Measurements from ENCODE around the gene HES5. TPM values are rescaled to one million over a fixed set of nuclear protein-coding genes. Genes with fewer than 3 reads are reported as not detected.

Gene HES5
- total and polyA plus RNA-seq, 2 of the 13 experiments (the other 11 are each of a cell fraction or from before 2014, with no cell fraction given): not detected

GRCh38 chr1:2542246-2542915 is 12.3 kb upstream of the HES5 start (continued):
- TF ChIP-seq, protein P1, sequence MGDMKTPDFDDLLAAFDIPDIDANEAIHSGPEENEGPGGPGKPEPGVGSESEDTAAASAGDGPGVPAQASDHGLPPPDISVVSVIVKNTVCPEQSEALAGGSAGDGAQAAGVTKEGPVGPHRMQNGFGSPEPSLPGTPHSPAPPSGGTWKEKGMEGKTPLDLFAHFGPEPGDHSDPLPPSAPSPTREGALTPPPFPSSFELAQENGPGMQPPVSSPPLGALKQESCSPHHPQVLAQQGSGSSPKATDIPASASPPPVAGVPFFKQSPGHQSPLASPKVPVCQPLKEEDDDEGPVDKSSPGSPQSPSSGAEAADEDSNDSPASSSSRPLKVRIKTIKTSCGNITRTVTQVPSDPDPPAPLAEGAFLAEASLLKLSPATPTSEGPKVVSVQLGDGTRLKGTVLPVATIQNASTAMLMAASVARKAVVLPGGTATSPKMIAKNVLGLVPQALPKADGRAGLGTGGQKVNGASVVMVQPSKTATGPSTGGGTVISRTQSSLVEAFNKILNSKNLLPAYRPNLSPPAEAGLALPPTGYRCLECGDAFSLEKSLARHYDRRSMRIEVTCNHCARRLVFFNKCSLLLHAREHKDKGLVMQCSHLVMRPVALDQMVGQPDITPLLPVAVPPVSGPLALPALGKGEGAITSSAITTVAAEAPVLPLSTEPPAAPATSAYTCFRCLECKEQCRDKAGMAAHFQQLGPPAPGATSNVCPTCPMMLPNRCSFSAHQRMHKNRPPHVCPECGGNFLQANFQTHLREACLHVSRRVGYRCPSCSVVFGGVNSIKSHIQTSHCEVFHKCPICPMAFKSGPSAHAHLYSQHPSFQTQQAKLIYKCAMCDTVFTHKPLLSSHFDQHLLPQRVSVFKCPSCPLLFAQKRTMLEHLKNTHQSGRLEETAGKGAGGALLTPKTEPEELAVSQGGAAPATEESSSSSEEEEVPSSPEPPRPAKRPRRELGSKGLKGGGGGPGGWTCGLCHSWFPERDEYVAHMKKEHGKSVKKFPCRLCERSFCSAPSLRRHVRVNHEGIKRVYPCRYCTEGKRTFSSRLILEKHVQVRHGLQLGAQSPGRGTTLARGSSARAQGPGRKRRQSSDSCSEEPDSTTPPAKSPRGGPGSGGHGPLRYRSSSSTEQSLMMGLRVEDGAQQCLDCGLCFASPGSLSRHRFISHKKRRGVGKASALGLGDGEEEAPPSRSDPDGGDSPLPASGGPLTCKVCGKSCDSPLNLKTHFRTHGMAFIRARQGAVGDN (CRISPR knock-in tag; IDR thresholded peaks at IDR 0.05): peak; percentile 8; the same call in 1 of the 2 replicates
- TF ChIP-seq ZBTB25 (CRISPR knock-in tag; IDR thresholded peaks at IDR 0.05) (no peak), GTF2F1 (IDR thresholded peaks at IDR 0.05; ENCODE audit: low read length) (no peak), ZNF670 (CRISPR knock-in tag; IDR thresholded peaks at IDR 0.05; ENCODE audit: borderline replicate concordance) (0 out of 2 replicates have a peak, but pooled peaks have one; percentile 33)

DNA sequence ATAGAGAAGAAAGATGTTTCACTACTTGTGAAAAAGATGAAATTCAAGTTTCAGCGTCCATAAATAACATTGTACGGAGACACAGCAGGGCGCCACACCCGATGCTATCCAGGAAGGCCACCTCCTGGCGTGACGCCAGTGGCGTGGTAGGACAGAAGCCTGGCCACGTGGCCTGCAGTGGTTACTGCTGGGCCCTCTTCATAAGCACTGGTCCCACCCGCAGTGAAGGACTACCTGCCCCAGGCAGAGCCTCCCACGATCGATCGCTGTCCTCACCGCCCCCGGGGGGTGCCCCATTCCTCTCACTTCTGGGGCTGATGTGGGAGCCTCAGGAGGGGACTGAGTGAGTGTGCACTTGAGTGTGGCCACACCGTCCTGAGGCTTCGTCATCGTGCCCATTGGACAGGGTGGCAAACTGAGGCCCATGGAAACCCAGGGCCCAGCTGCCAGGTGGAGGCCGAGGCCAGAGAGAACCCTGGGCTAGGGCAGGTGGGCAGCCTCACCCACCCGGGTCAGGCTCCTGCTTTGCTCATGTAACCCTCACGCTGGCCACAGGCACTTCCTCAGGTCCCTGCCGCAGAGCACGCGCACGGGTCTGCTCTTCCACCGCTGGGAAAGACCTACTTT is 11.7 kb upstream of the HES5 start:
- FAIRE-seq (no peak), DNase-seq (ENCODE audit: low spot score) (no peak), ATAC-seq (no peak)
- Histone ChIP-seq H3K9ac (ENCODE audit: insufficient read depth, low read depth, low read length) (no peak overlapping the region), H3K27me3 (ENCODE audit: control insufficient read depth in 1 of 2, insufficient read depth in 2 of 2, low read length in 2 of 2) (peaks cover 6 to 10% of the 10 kb centered on the region in 2 experiments; a peak in 3 of 5 replicates), H2AFZ (ENCODE audit: low read length) (no peak overlapping the region), H3K36me3 (replicated peaks in 1 of 2; ENCODE audit: control insufficient read depth in 1 of 2, insufficient read depth in 2 of 2, low read length in 2 of 2) (no peaks in the 10 kb centered on the region), H4K20me1 (ENCODE audit: insufficient read depth, low read length) (no peaks in the 10 kb centered on the region), H3K4me2 (ENCODE audit: low read depth, low read length) (0 out of 2 replicates have a peak overlapping the region, but pooled peaks have one; percentile 20), H3K9me3 (ENCODE audit: low read length) (no peaks in the 10 kb centered on the region), H3K79me2 (ENCODE audit: insufficient read depth, low read length) (no peaks in the 10 kb centered on the region), H3K27ac (ENCODE audit: extremely low read length, insufficient read depth, low read length) (no peak overlapping the region), H3K4me1 (ENCODE audit: insufficient read depth, low read length) (peaks cover 49% of the 10 kb centered on the region), H3K4me3 (replicated peaks in 1 of 3; ENCODE audit: insufficient read depth in 1 of 3, low read depth in 2 of 3, low read length in 3 of 3) (no peak overlapping the region)
- intact Hi-C loops (cut with micrococcal nuclease; ENCODE audit: unreplicated experiment): no loop called here
- WGBS (ENCODE audit: low lambda C conversion rate): 37% methylated on average over 14 of the region's 25 CpGs
- ChIA-PET CTCF (ENCODE audit: low intra/inter-chr PET ratio, low total read pairs) (no interaction called here), POLR2A (interaction anchor here (1.5 kb wide), 1 partner anchor 15 kb away, joined by 3 read pairs; the partner anchor contains the start of gene PANK4)
- no TSS peak for BruUV-seq (replicated peaks)
- in situ Hi-C loops (cut with HindIII; ENCODE audit: extremely low pct_ligation_motif_present, low pct_unique_long_range_greater_than_20kb): no loop called here
- TF ChIP-seq ZNF333 (CRISPR knock-in tag; IDR thresholded peaks at IDR 0.05; ENCODE audit: borderline replicate concordance): no peak
- TF ChIP-seq, protein P1 (CRISPR knock-in tag; IDR thresholded peaks at IDR 0.05): peak; percentile 44
- TF ChIP-seq, protein P2, sequence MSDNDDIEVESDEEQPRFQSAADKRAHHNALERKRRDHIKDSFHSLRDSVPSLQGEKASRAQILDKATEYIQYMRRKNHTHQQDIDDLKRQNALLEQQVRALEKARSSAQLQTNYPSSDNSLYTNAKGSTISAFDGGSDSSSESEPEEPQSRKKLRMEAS (IDR thresholded peaks at IDR 0.05): 0 out of 2 replicates have a peak, but pooled peaks have one; percentile 29
- TF ChIP-seq KDM5B (CRISPR knock-in tag; IDR thresholded peaks at IDR 0.05; ENCODE audit: borderline replicate concordance): 0 out of 2 replicates have a peak, but pooled peaks have one; percentile 33
- no peak for TF ChIP-seq CCAR2 (optimal IDR thresholded peaks at IDR 0.05; ENCODE audit: low read depth, low read length)

All from HepG2 (cell line).